Measurements from ENCODE around the gene SDHB.

The SDHB gene

DNA sequence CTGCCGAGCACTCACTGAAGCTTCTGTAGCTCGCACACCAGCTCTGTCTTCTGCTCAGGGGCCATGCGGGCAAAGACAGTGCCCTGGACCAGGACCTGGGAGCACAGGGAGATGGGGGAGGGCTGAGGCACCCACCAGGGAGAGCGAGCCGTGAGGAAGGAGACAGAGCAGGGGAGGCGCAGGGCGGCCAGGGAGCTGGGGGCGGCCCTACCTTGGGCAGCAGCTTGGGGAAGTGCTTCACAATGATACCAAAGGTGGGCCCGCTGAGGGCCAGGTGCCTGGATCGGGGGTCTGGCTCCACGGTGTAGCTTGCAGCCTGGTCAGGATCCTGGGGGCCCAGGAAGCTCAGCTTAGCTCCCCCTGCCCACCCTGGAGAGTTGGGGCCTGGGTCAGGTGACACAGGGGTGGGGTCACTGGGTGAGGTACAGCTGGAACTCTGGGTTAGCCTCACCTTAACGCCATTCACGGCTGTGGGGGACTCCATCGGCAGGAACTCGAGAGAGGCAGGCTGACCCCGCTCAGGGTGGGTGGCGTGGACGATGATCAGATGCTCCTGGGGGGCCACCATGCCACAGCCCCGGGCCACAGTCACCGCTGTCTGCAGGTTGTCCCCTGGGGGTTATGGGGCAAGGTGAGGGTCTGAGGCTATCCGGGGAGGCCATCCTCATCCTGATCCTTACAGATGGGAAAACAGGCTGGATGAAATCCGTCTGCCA lies 64.0 kb downstream of the SDHB start:
- DNase-seq (ENCODE audit: low read depth in 2 of 2, low spot score in 1 of 2) = no peak

- DNase-seq (ENCODE audit: low read depth in 2 of 2, low spot score in 1 of 2) = no peak
Measured at GRCh38 chr1:16988210-16988609, 65.6 kb downstream of the SDHB start.

DNA sequence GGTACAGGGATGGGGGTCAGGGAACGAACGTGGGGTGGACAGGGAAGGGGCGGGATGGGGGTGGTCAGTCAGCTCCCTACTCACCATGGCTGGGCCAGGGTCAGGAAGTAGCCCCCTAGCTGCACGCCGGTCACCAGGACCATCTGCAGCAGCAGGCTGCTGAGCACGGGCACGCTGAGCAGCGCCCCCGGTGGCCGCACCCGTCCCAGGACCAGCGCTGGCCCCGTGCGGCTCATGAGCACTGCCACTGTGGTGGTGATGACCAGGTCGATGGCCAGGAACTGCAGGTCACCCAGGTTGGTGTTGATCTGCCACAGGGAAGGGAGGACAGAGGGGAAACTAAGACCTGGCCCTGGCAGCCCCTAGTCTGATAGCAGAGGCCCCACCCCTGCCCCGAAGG lies 66.9 kb downstream of the SDHB start:
- DNase-seq (ENCODE audit: low read depth in 2 of 2, low spot score in 1 of 2) = no peak

GRCh38 chr1:16986560-16986959 lies 67.3 kb downstream of the SDHB start:
- no peak for DNase-seq (ENCODE audit: low read depth in 2 of 2, low spot score in 1 of 2)

DNA sequence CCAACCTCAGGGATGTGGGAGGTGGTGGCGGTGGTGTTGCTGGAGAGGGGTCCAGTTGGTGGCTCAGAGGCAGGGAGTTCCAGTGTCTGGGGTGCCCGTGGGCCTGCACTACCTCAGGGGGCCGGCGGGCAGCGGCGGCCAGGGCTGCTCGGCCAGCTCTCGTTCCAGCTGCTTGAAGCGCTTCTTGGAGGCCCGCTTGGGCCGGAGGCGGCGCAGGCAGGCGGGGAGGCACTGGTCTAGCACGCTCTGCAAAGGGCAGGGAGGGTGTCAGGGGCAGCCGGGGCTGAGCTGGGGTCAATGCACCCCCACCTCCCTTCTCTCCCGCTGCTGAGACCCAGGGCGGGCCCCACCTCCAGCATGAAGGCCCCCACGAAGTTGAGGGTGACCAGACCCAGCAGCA lies 67.7 kb downstream of the SDHB start:
- no peak for DNase-seq (ENCODE audit: low read depth in 2 of 2, low spot score in 1 of 2)

DNA sequence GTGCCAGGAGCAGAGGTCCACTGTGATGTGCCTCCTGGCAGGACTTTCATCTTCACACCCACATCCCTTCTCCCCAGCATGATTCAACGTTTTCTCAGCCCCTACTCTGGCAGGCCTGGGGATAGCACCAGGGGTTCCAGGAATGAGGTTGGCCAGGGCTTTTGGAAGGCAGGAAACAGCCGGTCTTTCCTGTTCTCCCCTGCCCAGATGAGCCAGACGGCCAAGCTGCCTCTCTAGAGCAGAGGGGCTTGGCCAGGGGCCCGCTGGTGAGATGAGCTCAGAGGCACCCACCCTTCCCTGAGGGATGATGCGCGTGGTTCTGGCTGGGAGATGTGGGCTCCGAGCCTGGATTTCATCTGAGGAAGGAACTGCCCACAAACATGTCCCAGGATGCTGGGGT lies 69.1 kb downstream of the SDHB start:
- DNase-seq (ENCODE audit: low read depth in 2 of 2, low spot score in 1 of 2) = no peak

DNA sequence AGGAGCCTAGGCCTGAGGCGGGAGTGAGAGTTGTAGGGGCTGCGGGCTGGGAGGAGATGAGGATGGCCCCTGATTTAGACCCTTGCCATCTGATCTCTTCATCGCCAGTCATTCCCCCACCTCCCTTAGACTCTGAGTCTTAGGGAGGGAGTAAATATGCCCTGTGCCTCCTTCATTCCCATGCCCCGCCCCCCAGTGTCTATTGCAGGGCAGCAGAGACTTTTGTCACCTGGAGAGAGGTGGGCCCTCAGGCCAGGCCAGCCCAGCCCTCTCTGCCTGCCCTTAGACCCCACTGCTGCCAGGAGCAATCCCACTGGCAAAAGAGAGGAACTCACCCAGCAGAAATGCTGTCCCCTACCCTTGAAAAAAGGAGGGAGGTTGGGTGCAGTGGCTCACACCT lies 70.2 kb downstream of the SDHB start:
- DNase-seq (ENCODE audit: low read depth in 2 of 2, low spot score in 1 of 2) = no peak

GRCh38 chr1:16982902-16983301 lies 70.9 kb downstream of the SDHB start:
- DNase-seq (ENCODE audit: low read depth in 2 of 2, low spot score in 1 of 2) = no peak

DNA sequence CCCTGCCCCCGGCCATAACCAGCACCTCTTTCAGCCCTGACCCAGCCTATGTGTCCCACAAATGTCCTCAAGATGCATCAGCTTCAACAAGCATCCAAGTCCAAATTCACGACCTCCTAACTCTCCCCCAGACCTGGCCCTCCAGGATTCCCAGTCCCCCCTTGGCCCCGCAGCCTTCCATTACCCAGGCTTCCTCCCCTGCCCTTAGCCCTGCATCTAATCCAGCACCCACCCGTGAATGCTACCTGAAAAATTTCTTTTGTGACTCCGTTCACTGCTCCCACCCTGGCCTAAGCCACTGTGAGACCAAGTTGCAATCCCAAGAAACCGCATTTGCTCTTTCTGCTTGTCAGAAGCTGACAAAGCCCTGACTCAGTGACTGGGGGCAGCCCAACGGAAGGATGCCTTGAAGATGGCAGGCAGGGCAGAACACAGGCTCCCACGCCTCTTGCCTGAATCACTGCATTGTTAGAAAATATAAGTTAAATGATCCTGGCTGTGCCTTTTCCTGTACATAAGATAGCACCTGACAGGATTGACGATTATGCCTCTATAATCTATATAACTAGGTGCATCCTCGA lies 72.5 kb downstream of the SDHB start:
- DNase-seq (ENCODE audit: low read depth in 2 of 2, low spot score in 1 of 2) = no peak

- DNase-seq (ENCODE audit: low read depth in 2 of 2, low spot score in 1 of 2) = no peak
Measured at GRCh38 chr1:16980473-16981268, 73.2 kb downstream of the SDHB start, which contains the start of gene MFAP2. MFAP2 (minus strand) TSS chr1:16980620; CDS start chr1:16978273, 2,347 bp downstream.

GRCh38 chr1:16979475-16980327 lies 74.1 kb downstream of the SDHB start:
- no peak for DNase-seq (ENCODE audit: low read depth in 2 of 2, low spot score in 1 of 2)

DNA sequence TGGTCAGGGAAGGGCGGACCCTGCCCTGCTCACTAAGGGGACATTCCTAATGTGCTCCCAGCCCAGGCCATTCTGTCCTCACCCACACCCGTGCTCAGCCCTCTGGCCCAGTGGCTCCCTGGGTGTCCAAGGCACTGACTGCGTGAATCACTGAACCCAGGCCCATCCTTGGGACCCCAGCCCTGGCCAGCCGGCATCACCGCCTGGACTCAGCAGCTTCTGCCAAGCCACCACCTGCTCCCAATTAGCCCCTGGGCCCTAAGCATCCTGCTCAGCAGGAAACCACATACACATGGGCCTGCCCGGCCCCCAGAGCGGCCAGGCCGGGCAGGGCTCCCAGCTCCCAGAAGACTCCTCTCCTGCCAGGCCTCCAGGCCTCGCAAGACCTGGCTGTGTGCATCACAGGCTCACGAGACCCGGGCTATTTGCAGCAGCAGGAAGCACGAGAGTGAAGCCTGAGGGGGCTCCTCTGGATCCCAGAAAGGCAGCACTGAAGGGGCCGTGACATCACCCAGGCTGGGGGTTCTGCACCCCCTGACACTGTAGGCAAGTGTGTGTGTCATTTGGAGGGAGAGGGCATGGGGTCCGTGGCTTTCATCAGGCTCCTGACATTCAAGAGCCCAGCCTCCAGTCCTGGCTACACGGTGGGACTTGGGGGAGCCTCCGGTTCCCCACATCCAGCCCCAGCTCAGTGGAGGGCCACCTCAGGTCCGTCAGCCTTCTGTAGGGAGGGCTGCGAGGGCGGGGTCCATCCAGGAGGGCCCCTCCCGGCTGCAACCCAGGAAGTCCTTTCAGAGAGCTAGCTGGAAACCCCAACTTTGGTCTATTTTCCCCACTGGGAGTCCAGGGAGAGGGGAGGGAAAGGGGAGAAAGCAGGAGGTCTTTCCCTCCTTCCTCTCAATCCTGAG lies 75.0 kb downstream of the SDHB start:
- no peak for DNase-seq (ENCODE audit: low read depth in 2 of 2, low spot score in 1 of 2)

DNA sequence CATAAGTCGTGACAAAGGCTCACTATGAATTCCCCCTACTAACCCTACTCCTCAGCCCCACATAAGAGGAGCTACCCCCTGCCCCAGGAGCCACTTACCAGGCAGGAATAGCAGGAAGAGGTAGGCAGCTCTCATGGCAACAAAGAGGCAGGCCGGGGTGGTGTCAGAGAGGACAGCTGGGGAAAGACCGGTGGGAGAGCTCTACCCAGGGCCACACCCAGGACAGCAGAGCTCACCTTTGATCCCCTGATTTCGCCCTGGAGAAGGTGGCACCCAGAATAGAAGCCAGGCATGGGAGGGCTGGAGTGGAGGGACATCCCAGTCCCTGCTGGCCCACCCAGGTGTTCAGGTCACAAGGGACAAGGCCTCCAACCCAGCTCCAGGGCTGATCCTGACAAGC lies 75.7 kb downstream of the SDHB start:
- no peak for DNase-seq (ENCODE audit: low read depth in 2 of 2, low spot score in 1 of 2)

GRCh38 chr1:16977377-16977776 lies 76.5 kb downstream of the SDHB start:
- no peak for DNase-seq (ENCODE audit: low read depth in 2 of 2, low spot score in 1 of 2)

- DNase-seq (ENCODE audit: low read depth in 2 of 2, low spot score in 1 of 2) = no peak
Measured at GRCh38 chr1:16976966-16977365, 76.9 kb downstream of the SDHB start.

DNA sequence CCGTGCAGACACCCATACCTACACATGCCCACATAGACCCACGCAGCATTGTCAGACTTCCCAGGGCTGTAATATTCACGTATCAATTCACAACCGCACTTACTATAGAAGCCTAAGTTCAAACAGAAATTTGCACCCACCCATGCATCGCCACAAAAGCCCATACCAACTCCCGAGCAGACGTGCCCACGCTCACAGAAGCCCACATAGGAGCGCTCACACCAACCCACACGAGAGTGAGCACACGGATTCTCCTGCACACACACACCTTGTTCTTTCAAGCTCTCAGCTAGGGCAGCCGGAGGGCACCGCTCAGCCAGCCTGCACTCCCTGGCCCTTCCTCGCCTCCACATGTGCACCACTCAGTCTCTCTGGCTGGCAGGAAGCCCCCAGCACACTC lies 78.0 kb downstream of the SDHB start:
- no peak for DNase-seq (ENCODE audit: low read depth in 2 of 2, low spot score in 1 of 2)

DNA sequence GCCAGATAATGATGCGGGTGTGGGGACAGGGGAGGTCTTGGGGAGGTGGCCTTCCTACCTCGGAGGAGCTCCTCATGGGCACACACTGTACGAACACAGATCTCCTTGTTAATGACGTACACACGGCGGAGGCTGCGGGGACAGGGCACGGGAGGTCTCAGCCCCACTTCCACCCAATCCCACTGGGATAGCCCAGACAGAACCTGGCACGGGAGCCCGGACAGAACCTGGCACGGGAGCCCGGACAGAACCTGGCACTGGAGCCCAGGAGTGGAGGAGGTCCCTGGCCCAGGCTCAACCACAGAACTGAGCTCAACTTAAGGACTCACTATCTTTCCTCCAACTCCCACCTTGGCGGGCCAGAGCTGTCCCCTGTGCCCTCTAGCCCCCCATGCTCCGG lies 78.6 kb downstream of the SDHB start:
- DNase-seq (ENCODE audit: low read depth in 2 of 2, low spot score in 1 of 2) = no peak

DNA sequence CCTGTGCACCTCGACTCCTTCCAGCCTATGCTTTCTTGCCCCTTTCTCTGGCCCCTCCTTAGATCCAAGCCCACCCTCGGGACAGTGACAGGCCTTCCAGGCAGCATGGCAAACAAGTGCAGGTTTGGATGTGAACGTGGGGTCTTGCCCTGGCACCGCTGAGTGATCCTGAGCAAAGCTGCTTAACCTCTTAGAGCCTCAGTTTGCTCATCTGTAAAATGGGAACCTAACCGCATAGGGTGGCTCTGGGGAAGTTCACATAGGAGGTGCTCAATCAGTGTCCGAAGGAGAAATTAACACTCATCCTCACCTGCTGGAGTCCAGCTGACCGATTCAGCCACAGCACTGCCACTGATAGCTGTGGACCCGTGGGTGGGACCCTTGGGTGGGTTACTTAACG lies 80.6 kb downstream of the SDHB start:
- DNase-seq (ENCODE audit: low read depth in 2 of 2, low spot score in 1 of 2) = no peak

- no peak for DNase-seq (ENCODE audit: low read depth in 2 of 2, low spot score in 1 of 2)
Measured at GRCh38 chr1:16972189-16972895, 81.5 kb downstream of the SDHB start.
